Nucleus accumbens (tissue), 56 donors: ENCODE data around the gene NDFIP2.
A peak's percentile ranks its signal among the peaks of the same experiment; 100 is the strongest.

Source experiments
- DNase-seq, 56 donors: peaks; one replicate each; lab custom pipeline; 2025; lab: John Stamatoyannopoulos, UW

Gene NDFIP2

GRCh38 chr13:79480954-79481684, at the start of gene NDFIP2:
TSS of gene NDFIP2 (plus strand) at chr13:79481155. CDS start at chr13:79481204, 49 bp downstream.
- DNase-seq = peak in 55 of 56 donors; percentile 45 to 89 (median 81)

GRCh38 chr13:79432086-79432485, 48.9 kb upstream of the NDFIP2 start:
- no peak for DNase-seq

- no peak for DNase-seq
Measured at GRCh38 chr13:79432992-79433391, 48.0 kb upstream of the NDFIP2 start.

GRCh38 chr13:79434556-79434955, 46.4 kb upstream of the NDFIP2 start:
- DNase-seq = no peak

- DNase-seq = no peak
Measured at GRCh38 chr13:79435561-79435990, 45.4 kb upstream of the NDFIP2 start.

GRCh38 chr13:79439275-79439674, 41.7 kb upstream of the NDFIP2 start:
- no peak for DNase-seq

GRCh38 chr13:79440958-79441528, 39.9 kb upstream of the NDFIP2 start:
- no peak for DNase-seq

- no peak for DNase-seq
Measured at GRCh38 chr13:79442221-79442620, 38.7 kb upstream of the NDFIP2 start.

- DNase-seq = no peak
Measured at GRCh38 chr13:79442706-79443105, 38.2 kb upstream of the NDFIP2 start.

- DNase-seq = no peak
Measured at GRCh38 chr13:79445968-79446645, 34.8 kb upstream of the NDFIP2 start.

GRCh38 chr13:79447141-79447540, 33.8 kb upstream of the NDFIP2 start:
- DNase-seq = no peak

- DNase-seq = no peak
Measured at GRCh38 chr13:79447741-79448140, 33.2 kb upstream of the NDFIP2 start.

- DNase-seq = no peak
Measured at GRCh38 chr13:79448413-79448812, 32.5 kb upstream of the NDFIP2 start.

- no peak for DNase-seq
Measured at GRCh38 chr13:79450110-79450509, 30.8 kb upstream of the NDFIP2 start.

- DNase-seq = peak in 22 of 56 donors; percentile 1 to 56 (median 14)
Measured at GRCh38 chr13:79451500-79451962, 29.4 kb upstream of the NDFIP2 start.

GRCh38 chr13:79452239-79452913, 28.6 kb upstream of the NDFIP2 start:
- no peak for DNase-seq

GRCh38 chr13:79455331-79455730, 25.6 kb upstream of the NDFIP2 start:
- no peak for DNase-seq

GRCh38 chr13:79456051-79456450, 24.9 kb upstream of the NDFIP2 start:
- no peak for DNase-seq

- DNase-seq = no peak
Measured at GRCh38 chr13:79456656-79457365, 24.1 kb upstream of the NDFIP2 start.

- DNase-seq = no peak
Measured at GRCh38 chr13:79457390-79457789, 23.6 kb upstream of the NDFIP2 start.
